Neural progenitor cell (in vitro differentiated cells): ENCODE measurements around the gene TNC. TPM values are rescaled to one million over a fixed set of nuclear protein-coding genes. Genes with fewer than 3 reads are reported as not detected.

Experiments
- DNase-seq: peaks from one replicate; pipeline ENCODE4 v3.0.0-alpha.2; 2016; ENCODE audit warnings: low spot score
- H2AFZ ChIP-seq: fragments of 200-600 bp; sonication (generic); replicated peaks from 2 replicates; pipeline ENCODE4 v1.6.1; 2016; ENCODE audit warnings: antibody characterized with exemption
- H3F3A ChIP-seq: fragments of 200-600 bp; sonication (generic); 2 replicates; pipeline ENCODE4 v1.6.1; 2016; ENCODE audit warnings: antibody characterized with exemption, low read depth
- H3K27ac ChIP-seq: fragments of 200-600 bp; sonication (generic); 2 replicates; pipeline ENCODE4 v1.5.1; 2016; ENCODE audit warnings: mild to moderate bottlenecking
- H3K27me3 ChIP-seq: fragments of 200-600 bp; sonication (generic); 2 replicates; pipeline ENCODE4 v1.6.1; 2016; ENCODE audit warnings: mild to moderate bottlenecking, moderate library complexity
- H3K36me3 ChIP-seq: fragments of 200-600 bp; sonication (generic); 2 replicates; pipeline ENCODE4 v1.5.1; 2016
- H3K4me1 ChIP-seq: fragments of 200-600 bp; sonication (generic); 2 replicates; pipeline ENCODE4 v1.6.1; 2016; ENCODE audit warnings: mixed run types
- H3K4me2 ChIP-seq: fragments of 200-600 bp; sonication (generic); 2 replicates; pipeline ENCODE4 v1.6.1; 2016
- H3K4me3 ChIP-seq: fragments of 200-600 bp; sonication (generic); 2 replicates; pipeline ENCODE4 v1.5.1; 2016
- H3K79me2 ChIP-seq: fragments of 200-600 bp; sonication (generic); 2 replicates; pipeline ENCODE4 v1.6.1; 2016; ENCODE audit warnings: low read depth
- H3K9ac ChIP-seq: fragments of 200-600 bp; sonication (generic); 2 replicates; pipeline ENCODE4 v1.6.1; 2016
- H3K9me3 ChIP-seq: fragments of 200-600 bp; sonication (generic); 2 replicates; pipeline ENCODE4 v1.5.1; 2016; ENCODE audit warnings: low read depth
- H4K20me1 ChIP-seq: fragments of 200-600 bp; sonication (generic); 2 replicates; pipeline ENCODE4 v1.6.1; 2016; ENCODE audit warnings: low read depth
- H3K27ac Mint-ChIP-seq: 3 replicates; pipeline ENCODE4 v1.8.0; 2021; ENCODE audit warnings: mixed read lengths
- H3K27me3 Mint-ChIP-seq: 2 replicates; pipeline ENCODE4 v1.8.0; 2022; ENCODE audit warnings: low read depth, mild to moderate bottlenecking, inconsistent platforms, moderate library complexity, mixed read lengths; ENCODE audit not compliant: insufficient read depth
- H3K36me3 Mint-ChIP-seq: 3 replicates; pipeline ENCODE4 v1.8.0; 2021; ENCODE audit warnings: mixed read lengths
- H3K4me1 Mint-ChIP-seq: 3 replicates; pipeline ENCODE4 v1.8.0; 2021; ENCODE audit warnings: mixed read lengths
- H3K4me3 Mint-ChIP-seq: 3 replicates; pipeline ENCODE4 v1.8.0; 2021; ENCODE audit warnings: mild to moderate bottlenecking, moderate library complexity, mixed read lengths
- H3K9me3 Mint-ChIP-seq: 3 replicates; pipeline ENCODE4 v1.8.0; 2020; ENCODE audit warnings: mixed read lengths
- EZH2 ChIP-seq: fragments of 200-600 bp; sonication (generic); IDR thresholded peaks from 2 replicates; pipeline ENCODE4 v1.6.1; 2017; ENCODE audit warnings: antibody characterized with exemption, mild to moderate bottlenecking, moderate library complexity
- EZH2phosphoT487 ChIP-seq: fragments of 200-600 bp; sonication (generic); IDR thresholded peaks from 2 replicates; pipeline ENCODE4 v1.6.1; 2017; ENCODE audit warnings: antibody characterized with exemption
- total RNA-seq: library from RNA; depleted of rRNA; stranded (reverse); fragments of >200 nt; gene quantifications from 2 replicates; pipeline ENCODE4 v1.2.3, GENCODE V29; 2015; ENCODE audit warnings: low replicate concordance
- TF ChIP-seq, protein P1 (sequence below): fragments of 200-600 bp; sonication (generic); IDR thresholded peaks from 2 replicates; pipeline ENCODE4 v1.5.1; 2017; ENCODE audit warnings: antibody characterized with exemption, mild to moderate bottlenecking

Gene TNC
- total RNA-seq, 1 donor from 2014 or later: 54.9 TPM

DNA sequence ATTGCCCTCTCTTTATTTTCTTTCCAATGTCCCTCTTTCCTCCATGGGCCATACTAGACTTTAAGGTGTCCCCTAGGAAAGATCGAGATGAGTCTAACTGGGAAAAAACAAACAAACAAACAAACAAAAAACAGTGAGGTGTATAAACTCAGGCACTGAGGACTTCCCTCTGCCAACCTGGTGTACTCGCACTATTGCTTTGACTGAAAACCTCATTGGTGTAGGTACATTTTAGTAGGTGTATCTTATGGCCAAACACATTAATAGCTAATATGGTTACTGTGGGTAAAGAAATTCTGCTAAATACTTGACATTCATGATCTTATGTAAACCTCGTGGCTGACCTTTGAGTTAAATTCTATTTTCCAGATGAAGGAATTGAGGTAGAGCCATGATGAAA, 74.3 kb downstream of the TNC start:
- Mint-ChIP-seq H3K27ac (no peak overlapping the region), H3K4me3 (no peak overlapping the region), H3K4me1 (no peaks in the 10 kb centered on the region), H3K9me3 (no peaks in the 10 kb centered on the region), H3K27me3 (peaks cover 4% of the 10 kb centered on the region), H3K36me3 (no peaks in the 10 kb centered on the region)
- Histone ChIP-seq H3K36me3 (no peaks in the 10 kb centered on the region), H2AFZ (no peak overlapping the region), H3F3A (no peaks in the 10 kb centered on the region), H3K27ac (no peak overlapping the region), H3K79me2 (no peaks in the 10 kb centered on the region), H3K4me1 (no peaks in the 10 kb centered on the region), H3K9me3 (no peaks in the 10 kb centered on the region), H3K4me2 (no peak overlapping the region), H3K9ac (no peak overlapping the region), H4K20me1 (no peaks in the 10 kb centered on the region), H3K27me3 (no peaks in the 10 kb centered on the region), H3K4me3 (no peak overlapping the region)
- DNase-seq: no peak
- TF ChIP-seq EZH2 (no peak), EZH2phosphoT487 (no peak)
- TF ChIP-seq, protein P1, sequence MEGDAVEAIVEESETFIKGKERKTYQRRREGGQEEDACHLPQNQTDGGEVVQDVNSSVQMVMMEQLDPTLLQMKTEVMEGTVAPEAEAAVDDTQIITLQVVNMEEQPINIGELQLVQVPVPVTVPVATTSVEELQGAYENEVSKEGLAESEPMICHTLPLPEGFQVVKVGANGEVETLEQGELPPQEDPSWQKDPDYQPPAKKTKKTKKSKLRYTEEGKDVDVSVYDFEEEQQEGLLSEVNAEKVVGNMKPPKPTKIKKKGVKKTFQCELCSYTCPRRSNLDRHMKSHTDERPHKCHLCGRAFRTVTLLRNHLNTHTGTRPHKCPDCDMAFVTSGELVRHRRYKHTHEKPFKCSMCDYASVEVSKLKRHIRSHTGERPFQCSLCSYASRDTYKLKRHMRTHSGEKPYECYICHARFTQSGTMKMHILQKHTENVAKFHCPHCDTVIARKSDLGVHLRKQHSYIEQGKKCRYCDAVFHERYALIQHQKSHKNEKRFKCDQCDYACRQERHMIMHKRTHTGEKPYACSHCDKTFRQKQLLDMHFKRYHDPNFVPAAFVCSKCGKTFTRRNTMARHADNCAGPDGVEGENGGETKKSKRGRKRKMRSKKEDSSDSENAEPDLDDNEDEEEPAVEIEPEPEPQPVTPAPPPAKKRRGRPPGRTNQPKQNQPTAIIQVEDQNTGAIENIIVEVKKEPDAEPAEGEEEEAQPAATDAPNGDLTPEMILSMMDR: no peak

DNA sequence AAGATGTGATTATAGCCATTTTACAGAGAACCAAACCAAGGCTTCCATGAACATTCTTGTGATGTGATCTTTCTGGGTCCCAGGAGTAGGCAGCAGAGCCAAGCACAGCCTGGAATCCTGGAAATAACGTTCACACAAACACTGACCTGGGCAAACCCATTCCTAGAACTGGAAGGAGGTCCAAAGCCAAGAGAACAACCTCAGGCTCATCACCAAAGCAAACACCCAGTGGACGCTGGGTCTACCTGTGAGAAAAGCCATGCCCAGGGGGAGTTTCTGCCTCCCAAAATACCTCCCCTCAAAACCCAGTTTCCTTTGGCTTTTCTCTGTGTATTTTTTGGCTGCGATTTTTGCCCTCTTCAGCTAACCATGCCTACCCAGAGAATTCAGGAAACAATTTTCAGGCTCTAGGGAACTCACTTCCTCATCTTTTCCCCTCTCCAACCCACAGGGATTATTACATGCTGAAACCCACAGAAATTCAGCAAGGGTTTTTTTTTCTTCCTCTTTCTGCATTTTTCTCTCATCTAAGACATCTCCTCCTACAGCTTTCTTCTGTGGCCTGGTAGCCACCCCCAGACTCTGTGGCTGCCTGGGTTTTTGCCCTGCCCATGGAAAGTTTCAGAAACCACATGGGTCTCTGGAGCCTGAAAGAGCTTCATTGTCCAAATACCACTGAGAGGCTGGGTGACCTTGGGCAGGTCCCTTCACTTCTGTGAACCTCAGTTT, 75.0 kb downstream of the TNC start:
- no peaks in the 10 kb centered on the region for H3K4me1 Mint-ChIP-seq
- Histone ChIP-seq H3K4me2 (no peak overlapping the region), H3F3A (no peaks in the 10 kb centered on the region), H3K27me3 (no peaks in the 10 kb centered on the region), H3K4me1 (no peaks in the 10 kb centered on the region), H2AFZ (no peak overlapping the region), H3K9me3 (no peaks in the 10 kb centered on the region), H3K79me2 (no peaks in the 10 kb centered on the region), H3K36me3 (no peaks in the 10 kb centered on the region), H3K27ac (no peak overlapping the region), H4K20me1 (no peaks in the 10 kb centered on the region), H3K4me3 (no peak overlapping the region), H3K9ac (no peak overlapping the region)
- TF ChIP-seq, protein P1: no peak
- TF ChIP-seq EZH2phosphoT487: no peak
- DNase-seq: no peak
- no peak overlapping the region for H3K27ac Mint-ChIP-seq
- no peak overlapping the region for H3K4me3 Mint-ChIP-seq
- peaks cover 4% of the 10 kb centered on the region for H3K27me3 Mint-ChIP-seq
- H3K36me3 Mint-ChIP-seq: no peaks in the 10 kb centered on the region
- no peaks in the 10 kb centered on the region for H3K9me3 Mint-ChIP-seq

DNA sequence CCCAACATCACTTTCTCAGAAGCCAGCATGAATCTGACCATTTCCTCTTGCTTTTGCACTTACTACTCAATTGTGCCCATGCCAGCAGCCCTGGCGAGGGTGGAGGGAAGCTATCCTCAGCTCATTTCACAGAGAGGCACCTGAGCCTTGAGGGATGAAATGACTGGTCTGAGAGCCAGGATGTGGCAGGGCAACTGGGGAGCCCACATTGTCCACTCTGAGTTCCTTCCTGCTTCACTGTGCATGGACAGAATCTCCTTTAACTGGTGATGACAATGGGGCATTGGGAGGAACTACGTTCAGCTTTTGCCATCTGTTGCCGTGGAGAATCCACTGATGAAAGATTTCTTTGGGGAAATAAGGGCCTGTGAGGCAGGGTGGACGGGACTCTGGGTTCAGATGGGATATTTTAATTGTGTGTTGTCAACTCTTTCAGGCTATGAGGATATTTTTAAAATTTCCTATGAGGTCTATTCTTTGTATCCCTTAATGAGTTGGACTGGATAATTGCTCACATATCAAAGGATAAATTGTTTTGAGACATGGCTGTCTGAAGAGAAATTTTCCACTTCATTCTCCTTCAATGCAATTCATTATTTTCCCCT, 78.3 kb downstream of the TNC start:
- H3K9ac ChIP-seq: no peak overlapping the region
- H3K4me1 Mint-ChIP-seq: no peaks in the 10 kb centered on the region
- no peak for DNase-seq
- H3F3A ChIP-seq: no peaks in the 10 kb centered on the region
- H4K20me1 ChIP-seq: no peaks in the 10 kb centered on the region
- no peak overlapping the region for H3K4me3 Mint-ChIP-seq
- H3K27me3 Mint-ChIP-seq: peaks cover 4% of the 10 kb centered on the region
- H3K4me3 ChIP-seq: no peak overlapping the region
- H3K27ac ChIP-seq: no peak overlapping the region
- H3K27ac Mint-ChIP-seq: no peak overlapping the region
- H2AFZ ChIP-seq: no peak overlapping the region
- H3K9me3 Mint-ChIP-seq: no peaks in the 10 kb centered on the region
- no peaks in the 10 kb centered on the region for H3K4me1 ChIP-seq
- H3K9me3 ChIP-seq: no peaks in the 10 kb centered on the region
- H3K36me3 Mint-ChIP-seq: no peaks in the 10 kb centered on the region
- H3K36me3 ChIP-seq: no peaks in the 10 kb centered on the region
- H3K79me2 ChIP-seq: no peaks in the 10 kb centered on the region
- no peak for TF ChIP-seq EZH2phosphoT487
- no peak for TF ChIP-seq EZH2
- TF ChIP-seq, protein P1: no peak
- no peaks in the 10 kb centered on the region for H3K27me3 ChIP-seq
- no peak overlapping the region for H3K4me2 ChIP-seq
